ENCODE results near the gene RPRD1B. TPM values are rescaled to one million over a fixed set of nuclear protein-coding genes. Genes with fewer than 3 reads are reported as not detected.

The RPRD1B gene
- total RNA-seq, 4 donors from 2014 or later = 18.9 to 28.7 (median 25.4) TPM

GRCh38 chr20:38046572-38046971, 13.0 kb downstream of the RPRD1B start:
- TF ChIP-seq CTCF (IDR thresholded peaks at IDR 0.05; ENCODE audit: low read depth) = no peak

GRCh38 chr20:38049800-38050199, 16.3 kb downstream of the RPRD1B start:
- no peak for TF ChIP-seq CTCF (IDR thresholded peaks at IDR 0.05; ENCODE audit: low read depth)

GRCh38 chr20:38050686-38051085, 17.1 kb downstream of the RPRD1B start:
- no peak for TF ChIP-seq CTCF (IDR thresholded peaks at IDR 0.05; ENCODE audit: low read depth)

- TF ChIP-seq CTCF (IDR thresholded peaks at IDR 0.05; ENCODE audit: low read depth) = no peak
These were observed 19.3 kb downstream of the RPRD1B start for GRCh38 chr20:38052870-38053269.

GRCh38 chr20:38054647-38055046, 21.1 kb downstream of the RPRD1B start:
- TF ChIP-seq CTCF (IDR thresholded peaks at IDR 0.05; ENCODE audit: low read depth) = no peak

GRCh38 chr20:38055294-38055693, 21.7 kb downstream of the RPRD1B start:
- TF ChIP-seq CTCF (IDR thresholded peaks at IDR 0.05; ENCODE audit: low read depth) = no peak

- no peak for TF ChIP-seq CTCF (IDR thresholded peaks at IDR 0.05; ENCODE audit: low read depth)
These were observed 22.3 kb downstream of the RPRD1B start for GRCh38 chr20:38055848-38056247.

Measured in subcutaneous adipose tissue (tissue), 4 donors.